ENCODE data around the gene ADAM22.

- TF ChIP-seq CTCF (IDR thresholded peaks at IDR 0.05) (no peak), POLR2A (IDR thresholded peaks at IDR 0.05) (no peak)
Measured at GRCh38 chr7:87934699-87935383, 790 bp downstream of the ADAM22 start.
